LNCAP (cell line): ENCODE results near the gene PLEKHM1.

Experiments
- CTCF ChIP-seq: fragments of 450-650 bp; IDR thresholded peaks from 2 replicates; pipeline ENCODE4 v1.5.1; 2017; ENCODE audit warnings: mild to moderate bottlenecking

Gene PLEKHM1

GRCh38 chr17:45436625-45437464, 53.7 kb downstream of the PLEKHM1 start:
- no peak for TF ChIP-seq CTCF

GRCh38 chr17:45436161-45436560, 54.4 kb downstream of the PLEKHM1 start:
- no peak for TF ChIP-seq CTCF

- TF ChIP-seq CTCF, result no peak
Measured at GRCh38 chr17:45435481-45435880, 55.0 kb downstream of the PLEKHM1 start.

- TF ChIP-seq CTCF, result no peak
Measured at GRCh38 chr17:45433159-45433535, 57.4 kb downstream of the PLEKHM1 start.

GRCh38 chr17:45432405-45433158, 57.9 kb downstream of the PLEKHM1 start, which contains the start of gene ARHGAP27:
ARHGAP27 (minus strand) TSS chr17:45432870; CDS start chr17:45430279, 2,591 bp downstream.
- TF ChIP-seq CTCF, result no peak

GRCh38 chr17:45431531-45432404, 58.8 kb downstream of the PLEKHM1 start:
- TF ChIP-seq CTCF, result no peak
